Endothelial cell of umbilical vein (primary cell): ENCODE results near the gene LEMD3. TPM values are rescaled to one million over a fixed set of nuclear protein-coding genes. Genes with fewer than 3 reads are reported as not detected.

Experiments used
- BruUV-seq: library from RNA; stranded (reverse); fragments of 400-500 nt; replicated peaks from 2 replicates; lab custom pipeline; 2021; lab: Mats Ljungman, UMichigan
- CTCF ChIA-PET: fragments of 300-600, 350-600 bp; sonication (Branson Sonifier 250); formaldehyde crosslinking; loops from one replicate; lab custom pipeline; 2021; ENCODE audit warnings: antibody characterized with exemption, inconsistent platforms; lab: Charles Lee
- POLR2A ChIA-PET: fragments of 300-600, 350-600 bp; sonication (Branson Sonifier 250); formaldehyde crosslinking; loops from one replicate; lab custom pipeline; 2021; ENCODE audit warnings: antibody characterized with exemption, inconsistent platforms; lab: Charles Lee
- DNase-seq: peaks from one replicate; pipeline ENCODE4 v3.0.0-alpha.2; 2011; ENCODE audit warnings: low read depth, low spot score
- FAIRE-seq: peaks from 2 replicates; lab custom pipeline; 2011; peaks lifted over from hg19 to GRCh38; lab: Jason Lieb, UNC
- H2AFZ ChIP-seq: 2 replicates; pipeline ENCODE4 v1.6.0; 2012; ENCODE audit warnings: low read depth, low read length, control low read depth, inconsistent platforms
- H3K27ac ChIP-seq: 2 replicates; pipeline ENCODE4 v1.5.1; 2011; ENCODE audit warnings: low read depth, mild to moderate bottlenecking, control low read depth, low read length, moderate library complexity; ENCODE audit not compliant: insufficient read depth
- H3K27me3 ChIP-seq, 2 experiments: 2 replicates each; pipeline versions ENCODE4 v1.6.0 to v1.6.1; 2011; ENCODE audit warnings: low read length in 2 of 2, mixed read lengths in 1 of 2; ENCODE audit not compliant: control insufficient read depth in 2 of 2, insufficient read depth in 2 of 2
- H3K36me3 ChIP-seq, 2 experiments: 2 replicates in 1 of 2; 3 replicates in 1 of 2; pipeline ENCODE4 v1.5.1; 2011; ENCODE audit warnings: low read length in 2 of 2, mild to moderate bottlenecking in 1 of 2, moderate library complexity in 1 of 2; ENCODE audit not compliant: control insufficient read depth in 2 of 2, insufficient read depth in 2 of 2; ENCODE audit errors: extremely low read depth in 1 of 2
- H3K4me1 ChIP-seq: 3 replicates; pipeline ENCODE4 v1.5.1; 2011; ENCODE audit warnings: mild to moderate bottlenecking, low read length; ENCODE audit not compliant: control insufficient read depth, insufficient read depth; ENCODE audit errors: extremely low read depth
- H3K4me2 ChIP-seq: 2 replicates; pipeline ENCODE4 v1.6.1; 2011; ENCODE audit warnings: low read length, control low read depth, mixed read lengths; ENCODE audit not compliant: insufficient read depth
- H3K4me3 ChIP-seq, 3 experiments: fragments of 200-600 bp in 1 of 3; sonication (generic), shearing (Covaris generic) in 1 of 3; replicated peaks in 1 of 3; 2 replicates each; pipeline ENCODE4 v1.5.1; 2011 to 2016; ENCODE audit warnings: control low read depth in 3 of 3, low read length in 3 of 3, mild to moderate bottlenecking in 2 of 3, inconsistent platforms in 1 of 3, low read depth in 1 of 3, moderate library complexity in 1 of 3; ENCODE audit not compliant: insufficient read depth in 1 of 3
- H3K79me2 ChIP-seq: 2 replicates; pipeline ENCODE4 v1.6.0; 2012; ENCODE audit warnings: low read length, inconsistent platforms; ENCODE audit not compliant: control insufficient read depth, insufficient read depth
- H3K9ac ChIP-seq: replicated peaks from 2 replicates; pipeline ENCODE3; 2011; ENCODE audit warnings: low read length, control low read depth; ENCODE audit not compliant: insufficient read depth; ENCODE audit errors: extremely low read depth
- H3K9me1 ChIP-seq: replicated peaks from 3 replicates; pipeline ENCODE4 v1.6.0; 2011; ENCODE audit warnings: mild to moderate bottlenecking, low read length; ENCODE audit not compliant: control insufficient read depth, insufficient read depth; ENCODE audit errors: extremely low read depth
- H3K9me3 ChIP-seq: replicated peaks from 2 replicates; pipeline ENCODE4 v1.5.1; 2012; ENCODE audit warnings: low read length, inconsistent platforms; ENCODE audit not compliant: control insufficient read depth, insufficient read depth
- H4K20me1 ChIP-seq: replicated peaks from 2 replicates; pipeline ENCODE3; 2011; ENCODE audit warnings: mild to moderate bottlenecking, low read length; ENCODE audit not compliant: control insufficient read depth, insufficient read depth; ENCODE audit errors: extremely low read depth
- CTCF ChIP-seq, 2 donors: IDR thresholded peaks; 1 replicate in 1 of 2; 2 replicates in 1 of 2; pipeline ENCODE4 v1.5.1; 2011; ENCODE audit warnings: low read length in 2 of 2, mild to moderate bottlenecking in 2 of 2, moderate library complexity in 2 of 2, control low read depth in 1 of 2, inconsistent platforms in 1 of 2, low read depth in 1 of 2; ENCODE audit not compliant: insufficient read depth in 1 of 2; ENCODE audit errors: extremely low read depth in 1 of 2
- EZH2 ChIP-seq: IDR thresholded peaks from 2 replicates; pipeline ENCODE4 v1.6.1; 2012; ENCODE audit warnings: borderline replicate concordance, low read depth, mild to moderate bottlenecking, moderate library complexity, low read length, inconsistent platforms; ENCODE audit not compliant: severe bottlenecking
- FOS ChIP-seq: IDR thresholded peaks from 2 replicates; pipeline ENCODE4 v1.6.1; 2011; ENCODE audit warnings: mild to moderate bottlenecking, low read length, moderate library complexity, borderline replicate concordance; ENCODE audit not compliant: insufficient read depth
- GATA2 ChIP-seq: IDR thresholded peaks from 2 replicates; pipeline ENCODE4 v1.7.0; 2011; ENCODE audit warnings: low read depth, mild to moderate bottlenecking, moderate library complexity, mixed read lengths, low read length; ENCODE audit not compliant: insufficient read length, insufficient read depth
- JUN ChIP-seq: IDR thresholded peaks from 2 replicates; pipeline ENCODE4 v1.6.1; 2011; ENCODE audit warnings: borderline replicate concordance, low read depth; ENCODE audit not compliant: insufficient read length, insufficient read depth
- MAX ChIP-seq: IDR thresholded peaks from 2 replicates; pipeline ENCODE4 v1.6.1; 2011; ENCODE audit not compliant: insufficient read depth, insufficient read length
- MYC ChIP-seq: IDR thresholded peaks from one replicate; pipeline ENCODE4 v1.6.1; 2011; ENCODE audit warnings: mild to moderate bottlenecking, low read depth, low read length
- POLR2A ChIP-seq: IDR thresholded peaks from 2 replicates; pipeline ENCODE4 v1.6.1; 2012; ENCODE audit warnings: low read depth, mild to moderate bottlenecking, control low read depth, low read length
- POLR2AphosphoS5 ChIP-seq: IDR thresholded peaks from 2 replicates; pipeline ENCODE4 v1.6.1; 2012; ENCODE audit warnings: low read depth, mild to moderate bottlenecking, control low read depth, low read length, moderate library complexity; ENCODE audit not compliant: insufficient read depth
- dilution Hi-C: fragments of 300-500 bp; cut with MboI; formaldehyde crosslinking; loops from one replicate; pipeline ENCODE4 v1.15.0; 2019; ENCODE audit warnings: low sequenced_read_pairs; ENCODE audit not compliant: extremely low pct_ligation_motif_present
- intact Hi-C: fragments of 100-400 bp; cut with micrococcal nuclease; formaldehyde crosslinking; loops from one replicate; pipeline ENCODE4 v1.10.0; 2022
- polyA plus RNA-seq, 4 experiments: library from polyadenylated mRNA; depleted of rRNA in 3 of 4; stranded (reverse) in 3 of 4; unstranded in 1 of 4; fragments of >200 nt; gene quantifications; 2 replicates each; pipeline versions ENCODE4 v1.2.1 to v1.2.3, GENCODE V29; 2011 to 2012; ENCODE audit warnings: missing spikeins in 1 of 4
- total RNA-seq: library from RNA; stranded (reverse); gene quantifications from 2 replicates; pipeline ENCODE4 v1.2.3, GENCODE V29; 2021

The LEMD3 gene
- total and polyA plus RNA-seq, 2 donors (not counting 3 experiments of a cell fraction or from before 2014, with no cell fraction given), result 7.4 to 24.2 TPM

GRCh38 chr12:65139389-65139788 is 30.0 kb upstream of the LEMD3 start:
- no peaks in the 10 kb centered on the region for H3K4me1 ChIP-seq
- H3K27me3 ChIP-seq, result peaks cover 18 to 19% of the 10 kb centered on the region in 2 experiments
- dilution Hi-C loops, result no loop called here
- POLR2A ChIA-PET, result no interaction called here
- no peak overlapping the region for H3K4me2 ChIP-seq
- TF ChIP-seq POLR2A (no peak), FOS (no peak), JUN (no peak), MYC (no peak), MAX (no peak), CTCF (IDR thresholded peaks at IDR 0.05; ENCODE audit: extremely low read depth in 1 of 2, insufficient read depth in 1 of 2, low read depth in 1 of 2, low read length in 2 of 2) (no peak), EZH2 (no peak), POLR2AphosphoS5 (no peak), GATA2 (no peak)
- H3K4me3 ChIP-seq, result no peak overlapping the region
- intact Hi-C loops, result loop anchor here (2.0 kb wide), 1 partner anchor 19 kb away; no protein-coding TSS in a partner anchor
- H3K9ac ChIP-seq, result no peak overlapping the region
- DNase-seq (no peak), FAIRE-seq (no peak)
- no peak overlapping the region for H3K27ac ChIP-seq
- H3K9me3 ChIP-seq, result no peaks in the 10 kb centered on the region
- no peak overlapping the region for H2AFZ ChIP-seq
- H3K36me3 ChIP-seq, result no peaks in the 10 kb centered on the region
- CTCF ChIA-PET, result no interaction called here
- no TSS peak for BruUV-seq
- H3K9me1 ChIP-seq, result peaks cover 3% of the 10 kb centered on the region
- no peaks in the 10 kb centered on the region for H4K20me1 ChIP-seq
- no peaks in the 10 kb centered on the region for H3K79me2 ChIP-seq
